Neutrophil (primary cell): ENCODE results near the gene GPSM1.

Source experiments
- H3K27ac ChIP-seq: fragments of 200-600 bp; sonication (generic); 2 replicates; pipeline ENCODE4 v1.5.1; 2016; ENCODE audit warnings: mild to moderate bottlenecking, moderate library complexity
- H3K27me3 ChIP-seq: fragments of 200-600 bp; sonication (generic); 2 replicates; pipeline ENCODE4 v1.6.0; 2016; ENCODE audit warnings: mild to moderate bottlenecking
- H3K36me3 ChIP-seq: fragments of 200-600 bp; sonication (generic); 2 replicates; pipeline ENCODE4 v1.5.1; 2017
- H3K4me1 ChIP-seq, 2 experiments: fragments of 200-600 bp in 1 of 2; sonication (generic) in 1 of 2; 1 replicate in 1 of 2; 2 replicates in 1 of 2; pipeline versions ENCODE4 v1.5.1 to v1.6.1; 2013 to 2016; ENCODE audit warnings: low read depth in 1 of 2, low read length in 1 of 2, mild to moderate bottlenecking in 1 of 2, moderate library complexity in 1 of 2; ENCODE audit not compliant: control insufficient read depth in 1 of 2, insufficient read depth in 1 of 2
- H3K4me3 ChIP-seq, 2 experiments: fragments of 200-600 bp in 1 of 2; sonication (generic) in 1 of 2; 1 replicate in 1 of 2; 2 replicates in 1 of 2; pipeline ENCODE4 v1.5.1; 2013 to 2016; ENCODE audit warnings: low read depth in 1 of 2, low read length in 1 of 2, mild to moderate bottlenecking in 1 of 2, moderate library complexity in 1 of 2
- H3K9me3 ChIP-seq: fragments of 200-600 bp; sonication (generic); 2 replicates; pipeline ENCODE4 v1.5.1; 2016
- CTCF ChIP-seq: fragments of 200-600 bp; sonication (generic); IDR thresholded peaks from 2 replicates; pipeline ENCODE4 v1.5.1; 2016; ENCODE audit warnings: antibody characterized with exemption

GPSM1 gene

GRCh38 chr9:136293476-136294077, 33.8 kb upstream of the GPSM1 start:
- TF ChIP-seq CTCF = no peak
- H3K36me3 ChIP-seq = no peaks in the 10 kb centered on the region
- no peak overlapping the region for H3K27ac ChIP-seq
- no peak overlapping the region for H3K4me3 ChIP-seq
- no peaks in the 10 kb centered on the region for H3K27me3 ChIP-seq
- H3K9me3 ChIP-seq = no peaks in the 10 kb centered on the region
- no peaks in the 10 kb centered on the region for H3K4me1 ChIP-seq

GRCh38 chr9:136294437-136294836, 32.9 kb upstream of the GPSM1 start:
- H3K27me3 ChIP-seq = no peaks in the 10 kb centered on the region
- H3K9me3 ChIP-seq = no peaks in the 10 kb centered on the region
- H3K27ac ChIP-seq = no peak overlapping the region
- H3K36me3 ChIP-seq = no peaks in the 10 kb centered on the region
- TF ChIP-seq CTCF = no peak
- no peak overlapping the region for H3K4me3 ChIP-seq
- no peaks in the 10 kb centered on the region for H3K4me1 ChIP-seq

GRCh38 chr9:136295055-136295454, 32.3 kb upstream of the GPSM1 start:
- Histone ChIP-seq H3K4me1 (no peaks in the 10 kb centered on the region), H3K36me3 (no peaks in the 10 kb centered on the region), H3K4me3 (no peak overlapping the region), H3K9me3 (no peaks in the 10 kb centered on the region), H3K27ac (no peak overlapping the region), H3K27me3 (no peaks in the 10 kb centered on the region)
- TF ChIP-seq CTCF = no peak

GRCh38 chr9:136295542-136296433, 31.6 kb upstream of the GPSM1 start:
- TF ChIP-seq CTCF = no peak
- Histone ChIP-seq H3K27ac (no peak overlapping the region), H3K4me3 (no peak overlapping the region), H3K27me3 (no peaks in the 10 kb centered on the region), H3K4me1 (no peaks in the 10 kb centered on the region), H3K36me3 (no peaks in the 10 kb centered on the region), H3K9me3 (no peaks in the 10 kb centered on the region)

GRCh38 chr9:136296434-136297015, 30.8 kb upstream of the GPSM1 start:
- no peak for TF ChIP-seq CTCF
- no peak overlapping the region for H3K27ac ChIP-seq
- H3K27me3 ChIP-seq = no peaks in the 10 kb centered on the region
- no peaks in the 10 kb centered on the region for H3K9me3 ChIP-seq
- no peak overlapping the region for H3K4me3 ChIP-seq
- H3K4me1 ChIP-seq = no peaks in the 10 kb centered on the region
- no peaks in the 10 kb centered on the region for H3K36me3 ChIP-seq
